Astrocyte of the spinal cord (primary cell): ENCODE data around the gene AK5.
"Not testable (repeated sequence)": the region's sequence is repeated elsewhere in the genome, so short reads cannot be mapped to it uniquely, and the experiment has no call there.

Experiments
- DNase-seq: peaks from one replicate; pipeline ENCODE4 v3.0.0; 2011; ENCODE audit warnings: low read depth, low spot score
- H3K4me3 ChIP-seq: 2 replicates; pipeline ENCODE4 v1.5.1; 2011; ENCODE audit warnings: low read depth, mild to moderate bottlenecking, low read length, moderate library complexity
- in situ Hi-C: cut with HindIII; loops from 2 replicates; pipeline ENCODE4 v1.10.0; 2017; ENCODE audit warnings: low sequenced_read_pairs
- TF ChIP-seq, protein P1 (sequence below): IDR thresholded peaks from 2 replicates; pipeline ENCODE4 v1.5.1; 2012; ENCODE audit warnings: low read depth, mild to moderate bottlenecking, low read length, inconsistent platforms

Gene AK5

DNA sequence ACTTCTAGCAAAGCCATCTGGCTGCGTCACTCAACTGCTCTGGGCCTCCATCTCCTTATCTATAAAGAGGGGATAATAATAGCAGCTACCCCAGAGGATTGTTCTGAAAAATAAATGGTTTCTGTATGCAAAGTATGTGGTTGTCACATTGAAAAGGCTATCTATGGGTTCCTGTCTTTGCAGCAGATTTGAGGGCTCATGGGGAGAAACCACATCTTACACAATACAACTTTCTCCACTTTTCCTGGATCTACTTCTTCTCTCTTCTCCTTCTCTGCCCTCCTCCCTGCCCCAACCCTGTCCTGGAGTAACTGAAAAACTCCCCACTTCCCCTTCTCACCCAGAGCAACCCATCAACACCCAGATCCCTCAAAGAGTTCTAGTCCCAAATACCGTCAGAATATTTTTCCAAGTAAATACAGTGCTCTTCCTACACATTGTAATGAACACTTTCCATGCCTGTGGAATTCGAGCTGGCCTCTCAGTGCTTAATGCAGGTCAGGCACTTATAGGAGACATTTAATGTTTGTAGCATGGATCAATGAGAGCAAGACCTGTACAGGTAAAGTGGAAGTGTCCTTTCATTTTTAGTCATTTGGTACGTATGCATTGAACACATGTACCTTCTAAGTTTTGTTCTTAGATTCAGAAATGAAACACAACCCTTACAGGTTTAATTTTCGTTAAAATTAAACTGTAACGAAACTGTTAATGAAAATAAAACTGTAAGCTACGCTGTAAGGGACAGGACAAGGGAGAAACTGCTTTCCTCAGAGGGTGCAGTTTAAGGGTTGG is 131.9 kb downstream of the AK5 start:
- in situ Hi-C loops: no loop called here

DNA sequence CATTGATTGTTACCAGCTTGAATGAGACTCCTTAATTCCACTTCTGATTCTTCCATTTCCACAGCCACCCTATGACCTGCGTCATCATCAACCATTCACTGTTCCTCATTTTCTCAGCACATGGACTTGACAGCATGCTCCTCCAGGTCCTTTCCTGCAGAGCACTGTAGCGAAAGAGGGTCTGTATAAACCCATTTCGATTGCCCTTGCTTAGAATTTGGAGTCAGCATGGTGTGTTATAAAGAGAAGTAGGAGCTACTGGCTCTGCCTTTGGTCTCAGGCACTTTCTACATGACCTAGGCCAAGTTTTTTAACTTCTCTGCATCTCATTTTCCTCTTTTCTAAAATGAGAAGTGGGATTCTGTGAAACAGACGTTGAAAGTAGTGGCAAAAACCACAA is 133.8 kb downstream of the AK5 start:
- H3K4me3 ChIP-seq: no peak overlapping the region
- TF ChIP-seq, protein P1, sequence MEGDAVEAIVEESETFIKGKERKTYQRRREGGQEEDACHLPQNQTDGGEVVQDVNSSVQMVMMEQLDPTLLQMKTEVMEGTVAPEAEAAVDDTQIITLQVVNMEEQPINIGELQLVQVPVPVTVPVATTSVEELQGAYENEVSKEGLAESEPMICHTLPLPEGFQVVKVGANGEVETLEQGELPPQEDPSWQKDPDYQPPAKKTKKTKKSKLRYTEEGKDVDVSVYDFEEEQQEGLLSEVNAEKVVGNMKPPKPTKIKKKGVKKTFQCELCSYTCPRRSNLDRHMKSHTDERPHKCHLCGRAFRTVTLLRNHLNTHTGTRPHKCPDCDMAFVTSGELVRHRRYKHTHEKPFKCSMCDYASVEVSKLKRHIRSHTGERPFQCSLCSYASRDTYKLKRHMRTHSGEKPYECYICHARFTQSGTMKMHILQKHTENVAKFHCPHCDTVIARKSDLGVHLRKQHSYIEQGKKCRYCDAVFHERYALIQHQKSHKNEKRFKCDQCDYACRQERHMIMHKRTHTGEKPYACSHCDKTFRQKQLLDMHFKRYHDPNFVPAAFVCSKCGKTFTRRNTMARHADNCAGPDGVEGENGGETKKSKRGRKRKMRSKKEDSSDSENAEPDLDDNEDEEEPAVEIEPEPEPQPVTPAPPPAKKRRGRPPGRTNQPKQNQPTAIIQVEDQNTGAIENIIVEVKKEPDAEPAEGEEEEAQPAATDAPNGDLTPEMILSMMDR: no peak
- in situ Hi-C loops: no loop called here

More for the DNA sequence above, 131.9 kb downstream of the AK5 start:
- TF ChIP-seq, protein P1: no peak
- H3K4me3 ChIP-seq: no peak overlapping the region
- no peak for DNase-seq

DNA sequence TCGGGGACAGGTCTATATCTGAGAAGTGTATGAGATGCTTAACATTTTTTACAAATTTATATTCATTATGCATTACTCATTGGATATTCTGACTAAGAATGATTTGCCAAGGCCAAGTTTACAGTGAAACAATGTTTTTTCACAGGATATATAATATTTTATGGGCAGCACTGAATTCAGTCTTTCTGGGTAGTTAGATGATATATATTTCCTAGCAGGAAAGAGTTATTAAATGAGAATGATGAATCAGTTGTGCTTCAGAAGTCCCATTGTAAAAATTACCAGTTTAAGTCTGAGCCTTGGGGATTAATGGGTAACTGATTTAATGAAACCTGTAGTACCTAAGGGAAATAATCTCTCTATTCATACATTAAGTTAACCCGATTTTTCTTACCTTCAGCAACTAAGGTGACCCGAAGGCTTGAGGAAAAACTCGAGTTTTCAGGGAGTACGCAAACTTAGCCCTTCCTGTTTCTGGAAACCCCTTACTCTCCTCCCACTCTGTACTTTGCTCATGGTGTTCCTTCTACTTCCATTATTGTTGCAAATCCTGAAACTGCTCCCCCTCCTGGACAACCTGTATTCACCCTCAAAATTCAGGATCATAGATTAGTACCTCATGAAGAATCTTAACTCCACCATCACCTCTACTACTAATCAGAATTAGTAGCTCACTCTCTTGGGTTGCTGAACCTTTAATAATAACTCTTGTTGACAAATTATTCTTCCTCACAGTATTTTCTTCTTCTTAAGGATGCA is 135.1 kb downstream of the AK5 start:
- in situ Hi-C loops: no loop called here
- TF ChIP-seq, protein P1: peak; percentile 40
- DNase-seq: no peak
- no peak overlapping the region for H3K4me3 ChIP-seq

More for the DNA sequence above, 133.8 kb downstream of the AK5 start:
- DNase-seq: no peak

DNA sequence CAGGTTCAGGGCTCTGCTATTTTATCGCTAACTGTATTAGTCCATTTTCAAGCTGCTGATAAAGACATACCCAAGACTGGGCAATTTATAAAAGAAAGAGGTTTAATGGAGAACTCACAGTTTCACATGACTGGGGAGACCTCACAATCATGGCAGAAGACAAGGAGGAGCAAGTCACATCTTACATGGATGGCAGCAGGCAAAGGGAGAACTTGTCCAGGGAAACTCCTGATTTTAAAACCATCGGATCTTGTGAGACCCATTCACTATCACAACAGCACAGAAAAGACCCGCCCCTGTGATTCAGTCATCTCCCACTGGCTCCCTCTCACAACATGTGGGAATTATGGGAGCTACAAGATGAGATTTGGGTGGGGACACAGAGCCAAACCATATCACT is 136.2 kb downstream of the AK5 start:
- in situ Hi-C loops, H3K4me3 ChIP-seq, DNase-seq: not testable (repeated sequence)

DNA sequence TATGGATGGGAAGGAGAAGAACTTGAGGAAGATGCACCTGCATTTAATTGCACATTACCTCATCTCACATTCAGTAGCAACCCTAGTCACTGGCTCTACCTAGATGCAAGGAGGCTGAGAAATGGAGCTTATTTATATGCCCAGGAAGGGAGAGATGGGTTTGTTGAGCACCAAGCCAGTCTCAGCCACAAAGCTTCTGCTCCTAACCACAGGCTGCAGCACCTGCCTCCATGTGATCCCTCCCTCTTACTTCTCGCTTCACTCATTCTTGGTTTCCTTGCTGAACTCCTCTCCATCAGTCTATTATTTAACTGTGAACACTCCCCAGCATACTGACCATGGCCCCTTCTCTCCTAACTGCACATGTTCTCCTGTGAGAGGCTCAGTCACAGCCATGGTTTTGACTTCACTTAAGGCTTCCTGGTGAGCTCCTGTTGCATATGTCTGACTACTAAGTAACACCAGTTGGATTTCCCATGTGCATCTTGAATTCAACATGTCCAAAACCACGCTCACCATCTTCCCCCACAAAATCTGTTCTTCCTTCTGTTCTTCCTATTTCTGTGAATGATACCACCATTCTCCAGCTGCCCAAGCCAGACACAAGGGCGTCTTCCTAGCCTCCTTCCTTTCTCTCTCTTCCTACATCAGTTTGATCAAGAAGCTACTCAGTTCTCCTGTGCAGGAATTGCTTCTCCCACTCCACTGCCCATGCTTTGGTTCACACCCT is 139.8 kb downstream of the AK5 start:
- TF ChIP-seq, protein P1: no peak
- H3K4me3 ChIP-seq: no peak overlapping the region
- no peak for DNase-seq
- in situ Hi-C loops: no loop called here

DNA sequence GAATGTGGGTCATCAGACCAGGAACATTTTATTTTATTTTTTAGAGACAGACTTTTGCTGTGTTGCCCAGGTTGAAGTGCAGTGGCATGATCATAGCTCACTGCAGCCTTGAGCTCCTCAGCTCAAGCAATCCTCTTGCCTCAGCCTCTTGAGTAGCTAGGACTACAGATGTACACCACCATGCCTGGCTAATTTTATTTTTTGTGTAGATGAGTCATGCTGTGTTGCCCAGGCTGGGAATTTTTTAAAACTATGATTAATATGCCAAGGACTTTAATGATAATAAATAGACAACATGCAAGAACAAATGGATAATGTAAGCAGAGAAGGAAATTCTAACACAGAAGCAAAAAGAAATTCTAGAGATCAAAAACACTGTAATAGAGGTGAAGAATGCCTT is 142.4 kb downstream of the AK5 start:
- TF ChIP-seq, protein P1: no peak
- H3K4me3 ChIP-seq: no peak overlapping the region
- in situ Hi-C loops: no loop called here
- DNase-seq: no peak
